IMR-90 (cell line): Measurements from ENCODE around the gene ESYT3.

ENCODE experiments used
- BHLHE40 ChIP-seq: fragments of 150-350 bp; IDR thresholded peaks from 2 replicates; pipeline ENCODE4 v1.6.1; 2016; ENCODE audit warnings: mild to moderate bottlenecking, low read depth, low read length
- CHD1 ChIP-seq: IDR thresholded peaks from 2 replicates; pipeline ENCODE4 v1.6.1; 2012; ENCODE audit warnings: low read depth, low read length, improper control_type of control experiment
- CTCF ChIP-seq: conservative IDR thresholded peaks from 2 replicates; pipeline ENCODE4 v1.5.1; 2012; ENCODE audit warnings: mild to moderate bottlenecking, low read depth, low read length, improper control_type of control experiment
- POLR2A ChIP-seq: IDR thresholded peaks from 2 replicates; pipeline ENCODE4 v1.6.1; 2012; ENCODE audit warnings: mild to moderate bottlenecking, low read depth, low read length
- RCOR1 ChIP-seq: IDR thresholded peaks from 2 replicates; pipeline ENCODE4 v1.6.1; 2012; ENCODE audit warnings: mild to moderate bottlenecking, low read length, improper control_type of control experiment; ENCODE audit not compliant: insufficient replicate concordance

GRCh38 chr3:138408751-138409570 is 25.5 kb upstream of the ESYT3 start:
- TF ChIP-seq CTCF (no peak), BHLHE40 (no peak), CHD1 (no peak), RCOR1 (no peak), POLR2A (no peak)
